PC-3 (cell line): ENCODE results near the gene TEX19. TPM values are rescaled to one million over a fixed set of nuclear protein-coding genes. Genes with fewer than 3 reads are reported as not detected.

Experiments
- ATAC-seq: fragments of 200-7000 bp; cut with Tn5 transposase; 2 replicates; pipeline ENCODE4 v1.9.1; 2020; ENCODE audit warnings: mild to moderate bottlenecking, moderate library complexity
- BruUV-seq: library from RNA; stranded (reverse); fragments of 400-500 nt; replicated peaks from 2 replicates; lab custom pipeline; 2021; lab: Mats Ljungman, UMichigan
- CTCF ChIA-PET: fragments of 300-600 bp; sonication (Branson Sonifier 250); formaldehyde crosslinking; loops from one replicate; lab custom pipeline; 2022; ENCODE audit warnings: antibody characterized with exemption; lab: Charles Lee
- POLR2A ChIA-PET: fragments of 300-600 bp; sonication (Branson Sonifier 250); formaldehyde crosslinking; loops from one replicate; lab custom pipeline; 2022; ENCODE audit warnings: antibody characterized with exemption; ENCODE audit not compliant: unreplicated experiment; lab: Charles Lee
- DNase-seq: peaks from one replicate; pipeline ENCODE4 v3.0.0-alpha.2; 2015
- H2AFZ ChIP-seq: fragments of 300-600 bp; sonication (generic); 2 replicates; pipeline ENCODE4 v1.6.0; 2016; ENCODE audit warnings: antibody characterized with exemption, low read length
- H3F3A ChIP-seq: fragments of 300-600 bp; sonication (generic); one replicate; pipeline ENCODE4 v1.6.0; 2017; ENCODE audit warnings: antibody characterized with exemption, low read length, control low read depth, mild to moderate bottlenecking; ENCODE audit not compliant: unreplicated experiment
- H3K27ac ChIP-seq: fragments of 300-600 bp; sonication (generic); 2 replicates; pipeline ENCODE4 v1.5.1; 2016; ENCODE audit warnings: mild to moderate bottlenecking, low read length
- H3K27me3 ChIP-seq: fragments of 300-600 bp; sonication (generic); 2 replicates; pipeline ENCODE4 v1.6.1; 2016; ENCODE audit warnings: low read length, mixed read lengths
- H3K36me3 ChIP-seq: fragments of 300-600 bp; sonication (generic); 2 replicates; pipeline ENCODE4 v1.6.1; 2016; ENCODE audit warnings: low read depth, mixed run types, low read length, mixed read lengths
- H3K4me1 ChIP-seq: fragments of 300-600 bp; sonication (generic); 2 replicates; pipeline ENCODE4 v1.5.1; 2016; ENCODE audit warnings: low read length; ENCODE audit not compliant: insufficient read depth
- H3K4me2 ChIP-seq: fragments of 300-600 bp; sonication (generic); 2 replicates; pipeline ENCODE4 v1.6.0; 2016; ENCODE audit warnings: low read length
- H3K4me3 ChIP-seq: fragments of 300-600 bp; sonication (generic); 2 replicates; pipeline ENCODE4 v1.5.1; 2016; ENCODE audit warnings: mild to moderate bottlenecking, low read length, mixed read lengths
- H3K79me2 ChIP-seq: fragments of 300-600 bp; sonication (generic); 2 replicates; pipeline ENCODE4 v1.6.1; 2017; ENCODE audit warnings: low read length, mixed read lengths
- H3K9ac ChIP-seq: fragments of 300-600 bp; sonication (generic); 2 replicates; pipeline ENCODE4 v1.6.0; 2016; ENCODE audit warnings: mild to moderate bottlenecking, low read length
- H3K9me2 ChIP-seq: fragments of 300-600 bp; sonication (generic); replicated peaks from 2 replicates; pipeline ENCODE4 v1.6.1; 2016; ENCODE audit warnings: mixed run types, low read length, mixed read lengths
- H3K9me3 ChIP-seq: fragments of 300-600 bp; sonication (generic); 2 replicates; pipeline ENCODE4 v1.6.1; 2016; ENCODE audit warnings: low read length, mixed read lengths
- H4K20me1 ChIP-seq: fragments of 300-600 bp; sonication (generic); 2 replicates; pipeline ENCODE4 v1.6.1; 2016; ENCODE audit warnings: low read length, mixed read lengths
- CTCF ChIP-seq: fragments of 300-600 bp; sonication (generic); conservative IDR thresholded peaks from 2 replicates; pipeline ENCODE4 v1.5.1; 2017; ENCODE audit warnings: antibody characterized with exemption, low read depth, mild to moderate bottlenecking, low read length
- EZH2 ChIP-seq: fragments of 300-600 bp; sonication (generic); IDR thresholded peaks from one replicate; pipeline ENCODE4 v1.6.1; 2017; ENCODE audit warnings: antibody characterized with exemption, mild to moderate bottlenecking, low read length; ENCODE audit not compliant: unreplicated experiment
- EZH2phosphoT487 ChIP-seq: fragments of 300-600 bp; sonication (generic); IDR thresholded peaks from 2 replicates; pipeline ENCODE4 v1.6.1; 2018; ENCODE audit warnings: mild to moderate bottlenecking, antibody characterized with exemption, low read length, borderline replicate concordance
- intact Hi-C: fragments of 100-400 bp; cut with micrococcal nuclease; formaldehyde crosslinking; loops from 2 replicates; pipeline ENCODE4 v1.9.0; 2023
- total RNA-seq: library from RNA; depleted of rRNA; stranded (reverse); fragments of >200 nt; gene quantifications from 2 replicates; pipeline ENCODE4 v1.2.3, GENCODE V29; 2014

The TEX19 gene
- total RNA-seq, 1 experiment from 2014 or later = 1.2 TPM

GRCh38 chr17:82316651-82317393, 42.2 kb upstream of the TEX19 start:
- Histone ChIP-seq H3K27me3 (no peaks in the 10 kb centered on the region), H3K9me3 (no peaks in the 10 kb centered on the region), H3K27ac (no peak overlapping the region), H2AFZ (no peak overlapping the region), H3K36me3 (no peaks in the 10 kb centered on the region), H4K20me1 (no peaks in the 10 kb centered on the region), H3K4me1 (no peaks in the 10 kb centered on the region; the same call in 1 of the 2 replicates), H3K9me2 (no peaks in the 10 kb centered on the region), H3K4me3 (no peak overlapping the region), H3K79me2 (no peaks in the 10 kb centered on the region), H3F3A (peaks cover 3% of the 10 kb centered on the region), H3K9ac (no peak overlapping the region), H3K4me2 (no peak overlapping the region)
- ChIA-PET CTCF (no interaction called here), POLR2A (no interaction called here)
- no TSS peak for BruUV-seq
- intact Hi-C loops = no loop called here
- TF ChIP-seq EZH2 (no peak), EZH2phosphoT487 (no peak), CTCF (no peak)
- ATAC-seq (no peak), DNase-seq (no peak)

- Histone ChIP-seq H2AFZ (no peak within 1 kb of the TSS), H3F3A (peaks cover 3% of the 10 kb centered on the region), H3K4me2 (no peak within 1 kb of the TSS), H3K27ac (no peak within 1 kb of the TSS), H3K36me3 (no peaks in the 10 kb centered on the region), H3K4me3 (no peak within 1 kb of the TSS), H3K4me1 (no peaks in the 10 kb centered on the region; the same call in 1 of the 2 replicates), H3K9me3 (no peaks in the 10 kb centered on the region), H3K79me2 (no peaks in the 10 kb centered on the region), H3K9ac (no peak within 1 kb of the TSS), H3K9me2 (no peaks in the 10 kb centered on the region), H3K27me3 (no peaks in the 10 kb centered on the region), H4K20me1 (no peaks in the 10 kb centered on the region)
- ChIA-PET CTCF (no interaction called here), POLR2A (no interaction called here)
- TF ChIP-seq CTCF (no peak), EZH2phosphoT487 (no peak), EZH2 (no peak)
- DNase-seq = no peak
- intact Hi-C loops = no loop called here
- no TSS peak for BruUV-seq
- no peak for ATAC-seq
Observed at GRCh38 chr17:82317394-82318168, 41.5 kb upstream of the TEX19 start, which contains the start of gene CD7. Gene CD7 (minus strand): TSS chr17:82317608. CDS start chr17:82317495, 113 bp downstream.

- CTCF ChIA-PET = no interaction called here
- POLR2A ChIA-PET = no interaction called here
- Histone ChIP-seq H3K9ac (no peak overlapping the region), H4K20me1 (no peaks in the 10 kb centered on the region), H3K27me3 (no peaks in the 10 kb centered on the region), H3F3A (peaks cover 3% of the 10 kb centered on the region), H3K79me2 (no peaks in the 10 kb centered on the region), H3K4me3 (no peak overlapping the region), H3K36me3 (no peaks in the 10 kb centered on the region), H3K9me2 (no peaks in the 10 kb centered on the region), H3K27ac (no peak overlapping the region), H3K9me3 (no peaks in the 10 kb centered on the region), H3K4me2 (no peak overlapping the region), H2AFZ (no peak overlapping the region), H3K4me1 (no peaks in the 10 kb centered on the region; the same call in 1 of the 2 replicates)
- DNase-seq (no peak), ATAC-seq (no peak)
- TF ChIP-seq EZH2 (no peak), CTCF (no peak), EZH2phosphoT487 (no peak)
- intact Hi-C loops = no loop called here
- BruUV-seq = no TSS peak
Observed at GRCh38 chr17:82318169-82318498, 40.9 kb upstream of the TEX19 start.
